H1 (cell line): ENCODE data around the gene MAN1C1. TPM values are rescaled to one million over a fixed set of nuclear protein-coding genes. Genes with fewer than 3 reads are reported as not detected.

ENCODE experiments used
- CTCF ChIA-PET: fragments of 300-600 bp; sonication (Branson Sonifier 250); formaldehyde crosslinking; loops from one replicate; lab custom pipeline; 2021; ENCODE audit not compliant: partially characterized antibody; lab: Charles Lee
- POLR2A ChIA-PET: fragments of 300-600 bp; sonication (Branson Sonifier 250); formaldehyde crosslinking; loops from one replicate; lab custom pipeline; 2021; ENCODE audit warnings: inconsistent platforms; ENCODE audit not compliant: partially characterized antibody; lab: Charles Lee
- DNase-seq, 2 experiments: peaks; one replicate each; pipeline versions ENCODE4 v3.0.0 to v3.0.0-alpha.2; 2010 to 2022; ENCODE audit warnings: low spot score in 2 of 2, low read depth in 1 of 2, mixed read lengths in 1 of 2
- FAIRE-seq: peaks from 2 replicates; lab custom pipeline; 2011; peaks lifted over from hg19 to GRCh38; lab: Jason Lieb, UNC
- H2AFZ ChIP-seq: 2 replicates; pipeline ENCODE4 v1.8.1; 2012; ENCODE audit warnings: low read length, inconsistent platforms
- H2AK5ac ChIP-seq: 2 replicates; pipeline ENCODE4 v1.6.1; 2013; ENCODE audit warnings: low read depth, low read length
- H2BK120ac ChIP-seq: replicated peaks from 2 replicates; pipeline ENCODE3; 2013; ENCODE audit warnings: low read depth, low read length, inconsistent platforms
- H2BK12ac ChIP-seq: 2 replicates; pipeline ENCODE4 v1.6.1; 2013; ENCODE audit warnings: low read depth, low read length
- H2BK15ac ChIP-seq: 2 replicates; pipeline ENCODE4 v1.6.1; 2013; ENCODE audit warnings: low read length
- H2BK20ac ChIP-seq: 2 replicates; pipeline ENCODE4 v1.6.1; 2013; ENCODE audit warnings: low read length
- H2BK5ac ChIP-seq: 2 replicates; pipeline ENCODE4 v1.6.1; 2013; ENCODE audit warnings: low read depth, low read length
- H3K14ac ChIP-seq: 2 replicates; pipeline ENCODE4 v1.6.1; 2013; ENCODE audit warnings: inconsistent platforms; ENCODE audit not compliant: insufficient read length
- H3K18ac ChIP-seq: 2 replicates; pipeline ENCODE4 v1.6.1; 2013; ENCODE audit warnings: low read length; ENCODE audit errors: extremely low read depth
- H3K23ac ChIP-seq: 2 replicates; pipeline ENCODE4 v1.6.1; 2013; ENCODE audit warnings: inconsistent platforms; ENCODE audit not compliant: insufficient read length
- H3K23me2 ChIP-seq: 2 replicates; pipeline ENCODE4 v1.6.1; 2013; ENCODE audit warnings: low read depth, low read length
- H3K27ac ChIP-seq: 2 replicates; pipeline ENCODE4 v1.6.1; 2011; ENCODE audit warnings: low read depth, low read length, inconsistent platforms
- H3K27me3 ChIP-seq, 4 experiments: replicated peaks in 1 of 4; 1 replicate in 1 of 4; 2 replicates in 3 of 4; pipeline versions ENCODE4 v1.6.1 to v1.8.1; 2011 to 2013; ENCODE audit warnings: low read length in 3 of 4, mild to moderate bottlenecking in 3 of 4, inconsistent platforms in 2 of 4, mixed read lengths in 2 of 4, moderate library complexity in 1 of 4; ENCODE audit not compliant: control insufficient read depth in 3 of 4, insufficient read depth in 3 of 4; ENCODE audit errors: extremely low read depth in 1 of 4
- H3K36me3 ChIP-seq, 4 experiments: 2 replicates each; pipeline versions ENCODE4 v1.6.1 to v1.8.1; 2011 to 2013; ENCODE audit warnings: mild to moderate bottlenecking in 4 of 4, low read length in 3 of 4, moderate library complexity in 2 of 4, control low read depth in 1 of 4, inconsistent platforms in 1 of 4; ENCODE audit not compliant: insufficient read depth in 4 of 4, control insufficient read depth in 2 of 4
- H3K4ac ChIP-seq: replicated peaks from 2 replicates; pipeline ENCODE3; 2013; ENCODE audit warnings: low read length, low read depth, mixed read lengths, inconsistent platforms; ENCODE audit not compliant: insufficient read length
- H3K4me1 ChIP-seq, 4 experiments: replicated peaks in 1 of 4; 1 replicate in 1 of 4; 2 replicates in 3 of 4; pipeline versions ENCODE4 v1.6.1 to v1.8.1; 2011 to 2013; ENCODE audit warnings: low read length in 3 of 4, inconsistent platforms in 2 of 4, mixed read lengths in 1 of 4; ENCODE audit not compliant: insufficient read depth in 4 of 4, control insufficient read depth in 3 of 4
- H3K4me2 ChIP-seq, 2 experiments: 2 replicates each; pipeline versions ENCODE4 v1.6.1 to v1.8.1; 2011 to 2013; ENCODE audit warnings: low read depth in 2 of 2, low read length in 2 of 2, control low read depth in 1 of 2, inconsistent platforms in 1 of 2, mild to moderate bottlenecking in 1 of 2; ENCODE audit not compliant: insufficient read depth in 1 of 2
- H3K4me3 ChIP-seq, 4 experiments: fragments of 200-600, 300-600 bp in 1 of 4; sonication (generic), shearing (Covaris generic), sonication (Bioruptor Twin) in 1 of 4; 2 replicates each; pipeline versions ENCODE4 v1.5.1 to v1.8.1; 2011 to 2016; ENCODE audit warnings: low read length in 4 of 4, low read depth in 3 of 4, control low read depth in 2 of 4, inconsistent platforms in 2 of 4, mild to moderate bottlenecking in 2 of 4, mixed read lengths in 1 of 4, moderate library complexity in 1 of 4; ENCODE audit not compliant: insufficient read depth in 2 of 4; ENCODE audit errors: extremely low read depth in 1 of 4
- H3K56ac ChIP-seq: replicated peaks from 2 replicates; pipeline ENCODE3; 2013; ENCODE audit warnings: low read depth, mild to moderate bottlenecking, mixed read lengths, low read length, inconsistent platforms; ENCODE audit not compliant: insufficient read length
- H3K79me1 ChIP-seq: 2 replicates; pipeline ENCODE4 v1.6.1; 2013; ENCODE audit warnings: low read depth, low read length, control low read depth
- H3K79me2 ChIP-seq, 2 experiments: 2 replicates each; pipeline versions ENCODE4 v1.6.1 to v1.8.1; 2012 to 2013; ENCODE audit warnings: low read length in 2 of 2, mild to moderate bottlenecking in 2 of 2, inconsistent platforms in 1 of 2; ENCODE audit not compliant: insufficient read depth in 2 of 2, control insufficient read depth in 1 of 2
- H3K9ac ChIP-seq, 4 experiments: replicated peaks in 1 of 4; 1 replicate in 1 of 4; 2 replicates in 3 of 4; pipeline versions ENCODE4 v1.6.1 to v1.8.1; 2011 to 2013; ENCODE audit warnings: low read depth in 3 of 4, low read length in 3 of 4, control low read depth in 2 of 4, mild to moderate bottlenecking in 2 of 4, moderate library complexity in 2 of 4, inconsistent platforms in 1 of 4; ENCODE audit errors: extremely low read depth in 1 of 4
- H3K9me3 ChIP-seq, 2 experiments: 2 replicates each; pipeline versions ENCODE4 v1.6.1 to v1.8.1; 2012 to 2013; ENCODE audit warnings: mild to moderate bottlenecking in 2 of 2, moderate library complexity in 2 of 2, control low read depth in 1 of 2, inconsistent platforms in 1 of 2, low read depth in 1 of 2, low read length in 1 of 2, mixed read lengths in 1 of 2; ENCODE audit not compliant: insufficient read depth in 2 of 2
- H4K20me1 ChIP-seq, 2 experiments: replicated peaks in 1 of 2; 2 replicates each; pipeline versions ENCODE3 to v1.8.1; 2011 to 2013; ENCODE audit warnings: inconsistent platforms in 2 of 2, low read length in 2 of 2, mild to moderate bottlenecking in 1 of 2; ENCODE audit not compliant: insufficient read depth in 2 of 2, control insufficient read depth in 1 of 2
- H4K5ac ChIP-seq: 2 replicates; pipeline ENCODE4 v1.6.1; 2013; ENCODE audit warnings: low read length, low read depth, mixed read lengths, inconsistent platforms; ENCODE audit not compliant: insufficient read length
- H4K8ac ChIP-seq: 2 replicates; pipeline ENCODE4 v1.8.0; 2013; ENCODE audit warnings: mild to moderate bottlenecking, moderate library complexity, low read length, inconsistent platforms; ENCODE audit not compliant: insufficient read depth; ENCODE audit errors: extremely low read depth
- H4K91ac ChIP-seq: replicated peaks from 2 replicates; pipeline ENCODE3; 2013; ENCODE audit warnings: low read length, mixed read lengths, inconsistent platforms; ENCODE audit not compliant: insufficient read length
- BCL11A ChIP-seq, 2 experiments: IDR thresholded peaks; one replicate each; pipeline ENCODE4 v1.6.1; 2011; ENCODE audit warnings: low read depth in 2 of 2, low read length in 2 of 2, mild to moderate bottlenecking in 2 of 2
- BRCA1 ChIP-seq: IDR thresholded peaks from 2 replicates; pipeline ENCODE4 v1.6.1; 2012; ENCODE audit warnings: low read depth, low read length, improper control_type of control experiment
- CHD2 ChIP-seq: IDR thresholded peaks from 2 replicates; pipeline ENCODE4 v1.6.1; 2012; ENCODE audit warnings: low read length, improper control_type of control experiment
- CREB1 ChIP-seq: IDR thresholded peaks from 2 replicates; pipeline ENCODE4 v1.6.1; 2012; ENCODE audit warnings: inconsistent platforms
- JUN ChIP-seq: IDR thresholded peaks from 2 replicates; pipeline ENCODE4 v1.6.1; 2011; ENCODE audit warnings: low read depth, mild to moderate bottlenecking, improper control_type of control experiment, low read length
- NRF1 ChIP-seq: IDR thresholded peaks from 2 replicates; pipeline ENCODE4 v1.6.1; 2011; ENCODE audit warnings: mild to moderate bottlenecking, low read depth, low read length, improper control_type of control experiment
- PHF8 ChIP-seq: fragments of 200-600 bp; sonication (generic); conservative IDR thresholded peaks from 2 replicates; pipeline ENCODE4 v1.7.1; 2012; ENCODE audit warnings: low read depth, mild to moderate bottlenecking, inconsistent platforms, low read length, moderate library complexity
- RAD21 ChIP-seq, 2 experiments: IDR thresholded peaks in 1 of 2; conservative IDR thresholded peaks in 1 of 2; 2 replicates each; pipeline ENCODE4 v1.6.1; 2011; ENCODE audit warnings: low read depth in 2 of 2, low read length in 2 of 2, improper control_type of control experiment in 1 of 2, inconsistent platforms in 1 of 2, mild to moderate bottlenecking in 1 of 2, moderate library complexity in 1 of 2
- TAF7 ChIP-seq: optimal IDR thresholded peaks from 2 replicates; pipeline ENCODE3; 2011; ENCODE audit warnings: low read depth, mild to moderate bottlenecking, inconsistent platforms, low read length, moderate library complexity, borderline replicate concordance
- WGBS, 2 experiments: shearing (Covaris generic) in 1 of 2; methylation state at CpG; one replicate each; pipeline versions ENCODE4 v1.1.6 to v1.1.7; 2013 to 2015; ENCODE audit warnings: low lambda C conversion rate in 2 of 2, mixed read lengths in 2 of 2, inconsistent platforms in 1 of 2, low coverage in 1 of 2, missing lambda C conversion rate in 1 of 2; ENCODE audit not compliant: insufficient replicate concordance in 2 of 2, insufficient coverage in 1 of 2, insufficient read length in 1 of 2; ENCODE audit errors: extremely low coverage in 1 of 2, missing lambda C conversion rate in 1 of 2; 5-methylcytosine and 5-hydroxymethylcytosine counted together
- polyA plus RNA-seq, 7 experiments: library from polyadenylated mRNA; depleted of rRNA in 3 of 7; stranded (reverse) in 5 of 7; unstranded in 2 of 7; fragments of >200 nt in 5 of 7; fragments of 200-250 nt in 2 of 7; gene quantifications; 1 replicate in 5 of 7; 2 replicates in 1 of 7; 4 replicates in 1 of 7; pipeline versions ENCODE4 v1.2.1 to v1.2.3, GENCODE V29; 2011 to 2013; ENCODE audit warnings: missing spikeins in 2 of 7, mixed read lengths in 2 of 7
- total RNA-seq: library from RNA; stranded (reverse); fragmentation: NEBNext Ultra II Directional; extraction: Animal tissue kit (Norgen Biotek cat#: 25700); gene quantifications from 2 replicates; pipeline ENCODE4 v1.2.1, GENCODE V29; 2021

The MAN1C1 gene
- total and polyA plus RNA-seq, 2 of the 8 experiments (the other 6 are each of a cell fraction or from before 2014, with no cell fraction given) = 7.8 to 15.2 TPM

- H2AK5ac ChIP-seq = no peak overlapping the region
- ChIA-PET CTCF (interaction anchor here (0.6 to 4.2 kb wide), 15 partner anchors 9 to 1210 kb away, joined by 3 to 28 read pairs (median 3); no protein-coding TSS in a partner anchor), POLR2A (interaction anchor here (1.5 to 1.6 kb wide), 2 partner anchors 12 to 23 kb away, joined by 3 to 5 read pairs; partner anchors contain the start of gene SELENON)
- no peak overlapping the region for H4K91ac ChIP-seq
- no peak for DNase-seq
- 80% methylated on average over 11 of the region's 11 CpGs; no CpG with 5 or more reads in 1 of the 2 experiments for WGBS, 2 experiments
- H4K20me1 ChIP-seq = no peaks in the 10 kb centered on the region
- H4K5ac ChIP-seq = no peak overlapping the region
- H4K8ac ChIP-seq = no peak overlapping the region
- H2BK120ac ChIP-seq = no peak overlapping the region
- no peak overlapping the region for H2BK15ac ChIP-seq
- no peak overlapping the region for H2BK12ac ChIP-seq
- H3K4me3 ChIP-seq = no peak overlapping the region
- TF ChIP-seq CREB1 (no peak), PHF8 (no peak), BCL11A (IDR thresholded peaks at IDR 0.05; ENCODE audit: low read depth in 2 of 2, low read length in 2 of 2) (no peak), RAD21 (IDR thresholded peaks at IDR 0.05 in 1 of 2, conservative IDR thresholded peaks at IDR 0.05 in 1 of 2; ENCODE audit: low read depth in 2 of 2, low read length in 2 of 2) (no peak), TAF7 (no peak), JUN (no peak), BRCA1 (no peak), CHD2 (no peak), NRF1 (no peak)
- H3K9ac ChIP-seq = no peak overlapping the region
- H3K36me3 ChIP-seq = no peaks in the 10 kb centered on the region; a peak in 1 of 8 replicates
- no peak overlapping the region for H3K14ac ChIP-seq
- H3K23me2 ChIP-seq = no peaks in the 10 kb centered on the region
- no peaks in the 10 kb centered on the region for H3K79me2 ChIP-seq
- no peak overlapping the region for H2BK20ac ChIP-seq
- no peak overlapping the region for H3K56ac ChIP-seq
- no peak for FAIRE-seq
- no peak overlapping the region for H3K27ac ChIP-seq
- H3K4me1 ChIP-seq = peaks cover 0 to 3% (median 0%) of the 10 kb centered on the region in 4 experiments; a peak in 2 of 7 replicates
- H3K4me2 ChIP-seq = no peak overlapping the region
- no peak overlapping the region for H3K4ac ChIP-seq
- no peaks in the 10 kb centered on the region for H3K79me1 ChIP-seq
- H2AFZ ChIP-seq = no peak overlapping the region
- H3K9me3 ChIP-seq = no peaks in the 10 kb centered on the region
- no peaks in the 10 kb centered on the region; a peak in 1 of 7 replicates for H3K27me3 ChIP-seq
- H2BK5ac ChIP-seq = no peak overlapping the region
- no peak overlapping the region for H3K18ac ChIP-seq
- no peak overlapping the region for H3K23ac ChIP-seq
These were observed 170.5 kb downstream of the MAN1C1 start for GRCh38 chr1:25786887-25787759.
